Inflammatory macrophage treated with lipopolysaccharide for 4 hours (primary cell): ENCODE data around the gene EPHB6.

Experiments used
- DNase-seq: peaks from one replicate; pipeline ENCODE4 v3.0.0-alpha.2; 2020

Gene EPHB6

GRCh38 chr7:142901426-142902259 lies 46.8 kb downstream of the EPHB6 start:
- DNase-seq, result no peak

DNA sequence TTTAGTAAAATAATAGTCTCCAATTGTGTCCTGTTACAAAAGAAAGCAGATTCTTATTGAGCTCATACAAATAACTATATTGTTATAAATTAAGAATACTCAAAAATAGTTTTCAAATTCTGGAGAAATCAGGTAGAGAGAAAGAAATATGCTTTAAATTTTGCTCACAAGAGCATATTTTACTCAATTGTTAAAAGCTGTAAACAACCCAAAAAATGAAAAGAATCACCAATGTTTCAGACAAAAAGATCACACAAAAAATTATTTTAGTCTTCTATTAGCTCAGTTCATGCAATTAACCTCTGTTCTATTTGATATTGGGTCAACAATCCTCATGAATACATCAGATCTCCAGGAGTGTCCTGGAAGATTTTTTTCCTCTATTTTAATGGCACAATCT lies 49.3 kb downstream of the EPHB6 start:
- DNase-seq, result no peak

GRCh38 chr7:142905759-142906158 lies 50.9 kb downstream of the EPHB6 start:
- DNase-seq, result no peak

GRCh38 chr7:142906643-142907042 lies 51.8 kb downstream of the EPHB6 start:
- no peak for DNase-seq

- DNase-seq, result no peak
These were observed 53.4 kb downstream of the EPHB6 start for GRCh38 chr7:142908290-142908689.

- peak; percentile 75 for DNase-seq
These were observed 54.3 kb downstream of the EPHB6 start for GRCh38 chr7:142908921-142909890.

DNA sequence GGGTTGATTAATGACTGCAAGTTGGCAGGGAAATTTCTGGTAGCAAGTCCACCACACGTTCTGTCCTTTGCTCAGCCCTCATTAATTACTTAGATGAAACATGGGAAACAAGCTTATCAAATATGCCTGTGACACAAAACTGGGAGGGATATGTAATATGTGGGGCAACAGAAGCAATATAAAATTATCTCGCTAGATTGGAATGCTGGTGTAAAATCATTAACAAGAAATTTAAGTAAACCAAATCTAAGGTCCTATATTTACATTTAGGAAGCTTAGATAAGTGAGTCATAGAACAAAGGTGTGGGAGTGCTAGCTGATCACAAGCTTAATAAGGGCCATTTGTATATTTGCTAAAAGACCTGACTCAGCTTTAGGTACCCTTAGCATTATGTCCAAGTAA lies 55.2 kb downstream of the EPHB6 start:
- no peak for DNase-seq

DNA sequence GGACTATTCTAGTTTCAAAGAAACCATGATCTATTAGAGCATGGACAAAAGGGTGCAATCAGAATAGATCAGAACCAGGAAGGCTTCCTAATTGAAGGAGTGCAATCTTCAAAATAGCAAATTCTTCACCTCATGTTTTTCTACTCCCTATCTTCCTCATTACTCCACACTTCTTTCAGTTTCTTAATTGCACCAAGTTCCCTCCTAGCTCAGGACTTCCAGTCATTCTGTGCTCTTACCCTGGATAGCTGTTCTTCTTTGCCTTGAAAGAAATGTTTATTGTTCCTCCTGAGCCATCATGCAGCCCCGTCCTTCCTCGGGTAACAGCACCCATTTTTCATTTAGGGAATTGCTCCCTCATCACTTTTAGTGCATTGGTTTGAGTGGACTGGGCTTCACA lies 55.6 kb downstream of the EPHB6 start:
- DNase-seq, result peak; percentile 73

DNA sequence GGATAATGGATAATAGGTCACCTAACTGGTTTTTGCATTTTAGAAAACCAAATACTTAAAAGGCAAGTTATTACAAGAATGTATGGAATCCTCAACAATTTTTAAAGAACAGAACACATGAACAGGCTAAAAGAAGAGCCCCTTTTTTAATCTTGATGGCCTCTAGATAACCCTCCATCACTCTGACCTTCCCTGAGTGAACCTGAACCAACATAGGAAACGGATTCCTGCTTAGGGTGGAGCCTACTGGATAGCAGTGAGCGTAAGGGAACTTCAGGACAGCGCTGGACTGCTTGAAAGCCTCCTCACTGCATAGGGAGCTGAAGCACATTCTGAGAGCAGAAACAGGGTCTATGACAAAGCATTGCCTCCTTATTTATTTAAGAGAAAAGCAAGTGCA lies 58.2 kb downstream of the EPHB6 start:
- DNase-seq, result no peak

DNA sequence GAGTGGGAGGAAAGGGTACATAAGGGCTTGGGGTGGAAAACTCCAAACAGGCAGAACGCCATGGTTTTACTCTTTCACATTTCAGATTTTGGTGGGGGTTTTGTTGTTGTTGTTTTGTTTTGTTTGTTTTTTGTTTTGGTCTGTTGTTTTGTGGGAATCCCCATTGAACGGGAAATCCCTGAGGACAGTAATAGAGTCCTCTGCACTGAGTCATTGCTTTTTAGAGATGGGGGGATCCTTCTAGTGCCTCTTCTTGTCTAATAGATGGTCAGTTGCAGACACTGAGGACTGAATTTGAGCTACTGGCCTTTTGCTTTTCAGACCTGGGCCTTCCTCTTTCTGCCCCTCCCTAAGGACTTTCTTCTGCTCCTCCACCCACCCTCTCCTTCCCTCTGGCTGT lies 58.7 kb downstream of the EPHB6 start:
- DNase-seq, result peak; percentile 10

DNA sequence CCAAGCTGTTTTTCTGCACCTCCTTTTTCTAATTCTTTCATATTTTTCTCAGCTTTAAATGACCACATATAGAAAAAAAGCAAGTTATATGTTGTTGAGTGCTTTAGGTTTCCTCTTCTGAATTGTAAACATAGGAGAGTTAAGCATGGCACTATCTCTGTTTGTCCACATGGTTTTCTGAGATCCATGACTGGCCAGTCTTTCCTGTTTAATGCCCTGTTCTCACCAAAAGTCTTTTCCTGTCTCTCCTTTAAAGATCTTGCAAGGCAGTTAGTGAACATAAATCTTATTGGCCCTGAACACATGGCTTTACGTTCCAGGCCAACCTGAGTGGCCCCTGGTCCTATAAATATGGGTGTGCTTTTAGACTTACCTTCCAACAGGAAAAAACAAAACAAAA lies 59.2 kb downstream of the EPHB6 start:
- no peak for DNase-seq

GRCh38 chr7:142915315-142915714 lies 60.4 kb downstream of the EPHB6 start:
- DNase-seq, result no peak

DNA sequence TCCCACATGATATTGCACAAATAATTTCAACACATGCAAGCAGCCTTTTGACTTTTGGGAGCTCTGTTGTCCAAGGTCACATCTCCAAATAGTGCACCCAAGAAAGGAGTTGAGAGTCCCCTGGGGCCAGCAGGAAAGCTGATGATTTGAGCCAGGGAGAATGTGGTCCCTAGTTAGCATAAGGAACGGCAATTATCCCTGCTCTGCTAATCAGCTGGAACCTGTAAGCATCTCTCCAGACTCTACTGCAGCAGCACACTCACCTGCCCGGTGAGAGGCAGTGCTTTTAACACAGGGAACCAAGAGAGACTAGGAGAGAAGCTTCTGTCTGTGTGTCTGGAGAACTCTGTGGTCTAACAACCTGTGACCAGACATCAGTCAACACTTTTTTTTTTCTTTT lies 61.6 kb downstream of the EPHB6 start:
- no peak for DNase-seq

GRCh38 chr7:142917447-142917846 lies 62.6 kb downstream of the EPHB6 start:
- no peak for DNase-seq

DNA sequence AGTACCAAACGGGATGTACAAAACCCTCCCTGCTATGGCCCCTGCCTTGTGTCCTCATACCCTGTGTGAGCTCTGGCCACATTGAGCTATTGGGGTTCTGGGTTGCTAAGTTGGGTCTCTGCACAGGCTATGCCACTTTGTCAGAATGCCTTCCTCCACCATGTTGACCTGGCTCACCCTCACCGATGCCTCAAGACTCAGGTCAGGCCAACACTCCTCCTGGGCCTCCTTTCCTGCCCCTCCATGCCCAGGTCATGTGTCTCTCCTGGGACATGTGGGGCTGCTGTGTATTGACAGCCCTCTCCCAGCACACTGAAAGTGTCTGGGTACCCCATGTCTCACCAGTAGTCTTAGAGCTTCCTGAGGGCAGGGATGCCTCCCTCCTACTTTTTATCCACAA lies 64.0 kb downstream of the EPHB6 start:
- no peak for DNase-seq

- no peak for DNase-seq
These were observed 64.8 kb downstream of the EPHB6 start for GRCh38 chr7:142919656-142920055.
